Lower lobe of right lung (tissue), 2 donors: ENCODE data around the gene HNMT. TPM values are rescaled to one million over a fixed set of nuclear protein-coding genes. Genes with fewer than 3 reads are reported as not detected.

ENCODE experiments used
- ATAC-seq, 2 donors: fragments of 200-7000 bp; cut with Tn5 transposase; one replicate each; pipeline ENCODE4 v1.9.1; 2020 to 2022; ENCODE audit warnings: mild to moderate bottlenecking in 2 of 2, moderate library complexity in 2 of 2
- DNase-seq: peaks from one replicate; pipeline ENCODE4 v3.0.0-alpha.2; 2020
- H3K27ac ChIP-seq: fragments of 200-600 bp; one replicate; pipeline ENCODE4 v1.8.0; 2022
- H3K27me3 ChIP-seq: fragments of 200-600 bp; one replicate; pipeline ENCODE4 v1.8.0; 2022; ENCODE audit warnings: low read depth
- H3K36me3 ChIP-seq: fragments of 200-600 bp; one replicate; pipeline ENCODE4 v1.8.0; 2022; ENCODE audit warnings: mild to moderate bottlenecking
- H3K4me1 ChIP-seq: fragments of 200-600 bp; one replicate; pipeline ENCODE4 v1.8.0; 2022
- H3K4me3 ChIP-seq: fragments of 200-600 bp; one replicate; pipeline ENCODE4 v1.8.0; 2022; ENCODE audit warnings: mild to moderate bottlenecking
- H3K9me3 ChIP-seq: fragments of 200-600 bp; one replicate; pipeline ENCODE4 v1.8.0; 2022
- CTCF ChIP-seq: fragments of 200-600 bp; IDR thresholded peaks from one replicate; pipeline ENCODE4 v1.8.0; 2022; ENCODE audit warnings: antibody characterized with exemption, mild to moderate bottlenecking
- intact Hi-C: fragments of 100-400 bp; cut with DNase I; formaldehyde crosslinking; loops from one replicate; pipeline ENCODE4 v1.11.0; 2022
- total RNA-seq: library from RNA; stranded (reverse); fragmentation: NEBNext Ultra II Directional; extraction: Animal tissue kit (Norgen Biotek cat#: 25700); gene quantifications from one replicate; pipeline ENCODE4 v1.2.1, GENCODE V29; 2021
- donor health status: DM: no; HTN: yes; CAD: no; lungs with severe emphysema.

The HNMT gene
- total RNA-seq, 1 donor from 2014 or later: 99.3 TPM

- no peak for TF ChIP-seq CTCF
- H3K4me3 ChIP-seq: no peak overlapping the region
- H3K4me1 ChIP-seq: no peaks in the 10 kb centered on the region
- H3K36me3 ChIP-seq: peaks cover 36% of the 10 kb centered on the region
- intact Hi-C loops: no loop called here
- no peak overlapping the region for H3K27ac ChIP-seq
- DNase-seq (no peak), ATAC-seq (no peak)
- H3K27me3 ChIP-seq: no peaks in the 10 kb centered on the region
- H3K9me3 ChIP-seq: no peaks in the 10 kb centered on the region
Measured at GRCh38 chr2:138007431-138007830, 43.2 kb downstream of the HNMT start.

GRCh38 chr2:138009622-138010021 lies 45.3 kb downstream of the HNMT start:
- H3K9me3 ChIP-seq: no peaks in the 10 kb centered on the region
- H3K4me3 ChIP-seq: no peak overlapping the region
- ATAC-seq: no peak
- no peak for TF ChIP-seq CTCF
- no peak overlapping the region for H3K27ac ChIP-seq
- DNase-seq: no peak
- H3K4me1 ChIP-seq: no peaks in the 10 kb centered on the region
- intact Hi-C loops: no loop called here
- H3K36me3 ChIP-seq: peaks cover 33% of the 10 kb centered on the region
- H3K27me3 ChIP-seq: no peaks in the 10 kb centered on the region

- TF ChIP-seq CTCF: no peak
- ATAC-seq: no peak
Measured at GRCh38 chr2:138010890-138011289, 46.6 kb downstream of the HNMT start.

GRCh38 chr2:138012082-138012481 lies 47.8 kb downstream of the HNMT start:
- no peak for TF ChIP-seq CTCF
- H3K27ac ChIP-seq: no peak overlapping the region
- no peaks in the 10 kb centered on the region for H3K4me1 ChIP-seq
- H3K4me3 ChIP-seq: no peak overlapping the region
- no peaks in the 10 kb centered on the region for H3K9me3 ChIP-seq
- DNase-seq: no peak
- H3K36me3 ChIP-seq: peaks cover 16% of the 10 kb centered on the region
- no peaks in the 10 kb centered on the region for H3K27me3 ChIP-seq
- ATAC-seq: no peak
- intact Hi-C loops: no loop called here

More at GRCh38 chr2:138010890-138011289, 46.6 kb downstream of the HNMT start:
- DNase-seq: no peak
- H3K27ac ChIP-seq: no peak overlapping the region
- intact Hi-C loops: no loop called here
- H3K36me3 ChIP-seq: peaks cover 27% of the 10 kb centered on the region
- no peaks in the 10 kb centered on the region for H3K9me3 ChIP-seq
- H3K4me1 ChIP-seq: no peaks in the 10 kb centered on the region
- no peaks in the 10 kb centered on the region for H3K27me3 ChIP-seq
- H3K4me3 ChIP-seq: no peak overlapping the region

- TF ChIP-seq CTCF: no peak
- DNase-seq (no peak), ATAC-seq (no peak)
- Histone ChIP-seq H3K36me3 (peaks cover 16% of the 10 kb centered on the region), H3K9me3 (no peaks in the 10 kb centered on the region), H3K27me3 (no peaks in the 10 kb centered on the region), H3K4me1 (no peaks in the 10 kb centered on the region), H3K4me3 (no peak overlapping the region), H3K27ac (no peak overlapping the region)
- intact Hi-C loops: no loop called here
Measured at GRCh38 chr2:138012968-138013367, 48.7 kb downstream of the HNMT start.

GRCh38 chr2:138013639-138014038 lies 49.4 kb downstream of the HNMT start:
- no peak overlapping the region for H3K27ac ChIP-seq
- H3K4me3 ChIP-seq: no peak overlapping the region
- H3K27me3 ChIP-seq: no peaks in the 10 kb centered on the region
- peaks cover 16% of the 10 kb centered on the region for H3K36me3 ChIP-seq
- no peaks in the 10 kb centered on the region for H3K4me1 ChIP-seq
- intact Hi-C loops: no loop called here
- ATAC-seq (no peak), DNase-seq (no peak)
- H3K9me3 ChIP-seq: no peaks in the 10 kb centered on the region
- no peak for TF ChIP-seq CTCF
